DMS53 (cell line): ENCODE data around the gene PFKP.
A peak's percentile ranks its signal among the peaks of the same experiment; 100 is the strongest.
"Not testable (repeated sequence)": the region's sequence is repeated elsewhere in the genome, so short reads cannot be mapped to it uniquely, and the experiment has no call there.

Experiments used
- DNase-seq: peaks from one replicate; lab custom pipeline; 2025; lab: John Stamatoyannopoulos, UW

Gene PFKP

DNA sequence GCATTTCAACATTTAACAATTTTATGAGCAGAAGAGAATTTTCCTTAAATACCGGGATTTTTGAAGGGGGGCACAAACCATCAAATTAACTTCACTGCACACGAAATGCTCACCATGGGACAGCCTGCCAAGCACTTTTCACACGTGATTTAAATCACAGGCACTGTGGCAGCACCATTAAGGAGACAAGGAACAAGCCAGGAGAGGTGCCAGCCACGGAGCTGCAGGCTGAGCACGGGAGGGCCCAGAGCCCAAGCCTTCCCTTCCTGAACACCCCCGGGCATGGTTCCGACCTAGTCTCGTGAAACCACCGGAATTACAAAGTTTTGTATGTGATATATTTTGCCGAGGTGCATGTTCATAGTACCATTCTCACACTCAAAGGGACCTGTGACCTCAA lies 91.8 kb downstream of the PFKP start:
- no peak for DNase-seq

DNA sequence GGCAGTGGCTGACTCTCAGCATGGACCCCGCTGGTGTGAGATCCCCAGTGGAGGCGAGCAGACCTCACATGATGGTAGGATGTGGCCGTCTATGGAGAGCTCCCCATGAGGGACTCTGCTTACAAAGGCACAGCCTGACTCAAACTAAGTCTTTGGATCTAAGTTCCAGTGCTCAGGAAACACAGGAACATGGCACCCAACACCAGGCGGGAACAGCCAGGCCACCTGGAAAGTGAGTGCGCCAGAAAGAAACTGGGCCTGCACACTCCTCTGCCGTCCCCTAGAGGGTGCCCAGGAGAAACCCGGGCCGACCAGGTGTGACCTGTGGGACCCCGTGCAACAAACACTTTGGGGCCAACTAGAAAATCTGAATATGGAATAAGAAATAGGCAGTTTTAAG lies 95.2 kb downstream of the PFKP start:
- no peak for DNase-seq

- DNase-seq, result no peak
Observed at GRCh38 chr10:3163879-3164278, 96.5 kb downstream of the PFKP start.

GRCh38 chr10:3165196-3165595 lies 97.8 kb downstream of the PFKP start:
- DNase-seq, result no peak

GRCh38 chr10:3166496-3167290 lies 99.3 kb downstream of the PFKP start:
- no peak for DNase-seq

DNA sequence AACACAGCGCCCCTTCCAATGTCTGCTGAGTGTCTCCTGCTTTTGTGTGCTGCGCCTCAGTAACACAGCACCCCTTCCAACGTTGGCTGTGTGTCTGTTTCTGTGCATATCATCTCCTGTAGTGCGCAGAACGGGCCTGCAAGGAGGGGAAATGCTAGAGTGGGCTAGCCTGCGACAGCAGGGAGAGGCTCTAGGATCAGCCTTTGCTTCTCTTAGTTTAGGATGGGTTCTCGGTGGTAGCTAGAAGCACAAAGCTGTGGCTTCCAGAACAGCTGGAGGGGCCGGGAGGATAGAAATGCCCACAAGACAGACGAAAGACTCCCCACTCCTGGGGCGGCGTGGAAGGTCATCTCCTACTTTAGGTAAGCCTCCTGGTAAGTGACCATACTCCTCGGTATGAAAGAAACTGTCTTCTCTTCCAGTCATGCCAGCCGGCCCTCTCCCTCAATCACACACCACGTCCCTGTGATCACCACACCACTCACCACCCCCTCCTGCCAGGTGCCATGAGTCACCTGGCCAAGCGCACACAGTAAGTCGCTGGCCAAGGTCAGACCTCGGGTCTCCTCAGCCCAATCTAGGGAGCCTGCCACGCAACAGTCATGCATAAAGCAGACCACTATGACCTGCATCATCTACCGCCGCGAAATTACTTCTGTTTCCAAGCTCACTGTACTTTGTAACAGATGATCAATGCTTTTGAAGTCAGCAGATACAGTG lies 100.4 kb downstream of the PFKP start:
- no peak for DNase-seq

- DNase-seq, result peak; percentile 69
Observed at GRCh38 chr10:3169271-3169670, 101.9 kb downstream of the PFKP start.

DNA sequence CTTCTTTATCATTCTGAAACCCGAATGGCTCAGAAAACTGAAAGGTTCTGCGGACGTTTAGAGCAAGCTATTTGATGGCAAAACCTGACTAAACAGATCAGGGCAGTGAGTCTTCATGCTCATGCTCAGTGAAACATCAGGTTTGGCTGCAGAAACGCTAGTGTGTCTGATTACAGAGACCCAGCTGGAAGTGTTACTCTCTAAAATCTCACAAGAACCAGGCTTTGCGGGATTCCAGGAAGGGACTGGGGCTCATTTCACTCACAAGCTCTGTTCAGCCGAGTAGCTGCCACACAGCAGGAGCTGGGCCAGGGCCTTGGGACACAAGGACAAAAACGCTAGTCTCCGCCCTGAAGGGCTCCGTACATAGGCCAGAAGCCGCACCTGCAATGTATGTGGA lies 102.3 kb downstream of the PFKP start:
- DNase-seq, result peak; percentile 57

DNA sequence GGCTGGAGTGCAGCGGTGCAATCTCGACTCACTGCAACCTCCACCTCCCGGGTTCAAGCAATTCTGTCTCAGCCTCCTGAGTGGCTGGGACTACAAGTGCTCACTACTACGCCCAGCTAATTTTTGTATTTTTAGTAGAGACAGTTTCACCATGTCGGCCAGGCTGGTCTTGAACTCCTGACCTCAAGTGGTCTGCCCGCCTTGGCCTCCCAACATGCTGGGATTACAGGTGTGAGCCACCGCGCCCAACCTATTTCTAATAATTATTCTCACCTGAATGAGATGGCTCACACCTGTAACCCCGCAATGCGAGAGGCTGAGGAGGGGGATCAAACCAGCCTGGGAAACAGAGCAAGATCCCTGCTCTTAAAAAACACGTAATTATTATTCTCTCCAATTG lies 104.1 kb downstream of the PFKP start:
- not testable (repeated sequence) for DNase-seq

DNA sequence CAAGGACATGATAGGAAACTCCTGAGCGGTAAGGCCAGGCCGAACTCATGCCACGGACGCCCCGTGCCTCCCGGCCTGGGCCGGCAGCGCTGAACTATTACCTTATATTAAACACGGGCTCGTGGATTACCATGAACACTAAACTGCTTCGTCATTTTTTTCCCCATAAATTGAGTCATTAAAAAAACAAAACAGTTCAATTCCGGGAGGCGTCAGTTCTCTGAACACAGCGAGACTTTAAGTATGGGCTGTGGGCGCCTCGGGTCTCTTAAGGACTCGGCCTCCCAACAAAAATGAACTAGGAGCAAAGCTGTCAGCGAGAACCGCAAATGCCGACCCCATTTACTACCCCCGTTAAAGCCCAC lies 104.7 kb downstream of the PFKP start:
- peak; percentile 80 for DNase-seq

DNA sequence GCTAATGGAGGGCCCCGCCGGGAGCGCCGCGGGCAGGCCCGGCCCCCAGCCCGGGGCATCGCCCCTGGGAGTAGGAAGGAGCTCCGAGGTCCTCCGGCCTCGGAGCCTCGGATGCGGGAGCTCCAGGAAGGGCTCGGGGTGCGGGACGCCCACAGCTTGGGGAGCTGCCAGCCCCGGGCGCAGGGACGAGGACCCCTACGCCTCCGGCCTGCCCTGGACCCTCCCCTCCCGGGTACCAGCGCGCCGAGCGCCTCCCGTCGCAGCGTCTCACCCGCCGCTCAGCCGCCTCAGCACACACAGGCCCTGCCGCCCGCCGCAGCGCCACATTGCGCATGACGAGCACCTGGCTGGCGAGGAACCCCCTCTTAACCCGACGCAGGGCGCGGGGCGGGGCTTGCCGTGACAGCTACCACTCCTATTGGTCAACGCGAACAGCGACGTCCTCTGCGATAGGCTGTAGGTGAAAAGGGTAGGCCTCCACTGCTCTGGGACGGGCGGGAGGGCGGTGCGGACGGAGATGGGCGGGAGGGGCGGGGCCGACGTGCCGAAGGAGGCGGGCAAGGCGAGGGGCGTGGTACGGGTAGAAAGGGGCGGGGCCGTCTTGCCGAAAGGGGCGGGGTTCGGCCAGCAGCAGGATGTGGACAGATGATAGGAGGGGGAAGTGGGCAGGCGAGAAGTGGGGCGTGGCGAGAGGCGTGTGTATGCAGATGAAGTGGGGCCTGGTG lies 105.3 kb downstream of the PFKP start, which contains the start of gene PITRM1:
TSS of gene PITRM1 (minus strand) at position 337 of the 725 bp plus-strand sequence. CDS start at position 327, 10 bp downstream.
- DNase-seq, result peak; percentile 100

- peak; percentile 100 for DNase-seq
Observed at GRCh38 chr10:3173171-3173878, 106.0 kb downstream of the PFKP start.

GRCh38 chr10:3178042-3178441 lies 110.7 kb downstream of the PFKP start:
- DNase-seq, result no peak

DNA sequence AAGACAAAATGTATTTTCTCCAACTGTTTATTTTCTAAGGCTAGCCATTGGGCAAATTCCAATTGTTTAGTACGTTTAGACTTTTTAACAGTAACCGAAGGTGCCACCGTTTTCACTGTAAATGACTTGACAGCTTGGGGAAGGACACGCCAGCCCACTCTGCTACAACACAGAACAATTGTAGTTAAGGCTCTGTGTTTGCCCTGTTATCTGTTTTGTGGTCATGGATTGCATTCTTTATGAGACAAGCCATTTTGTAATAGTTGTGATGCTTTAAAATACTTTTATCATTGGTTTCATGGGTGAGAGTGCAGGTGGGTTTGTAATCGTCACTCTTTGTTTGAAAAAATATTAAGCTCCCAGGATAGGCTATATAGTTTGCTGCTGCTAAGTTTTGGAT lies 111.8 kb downstream of the PFKP start:
- DNase-seq, result no peak

GRCh38 chr10:3180355-3181025 lies 113.1 kb downstream of the PFKP start:
- DNase-seq, result no peak

DNA sequence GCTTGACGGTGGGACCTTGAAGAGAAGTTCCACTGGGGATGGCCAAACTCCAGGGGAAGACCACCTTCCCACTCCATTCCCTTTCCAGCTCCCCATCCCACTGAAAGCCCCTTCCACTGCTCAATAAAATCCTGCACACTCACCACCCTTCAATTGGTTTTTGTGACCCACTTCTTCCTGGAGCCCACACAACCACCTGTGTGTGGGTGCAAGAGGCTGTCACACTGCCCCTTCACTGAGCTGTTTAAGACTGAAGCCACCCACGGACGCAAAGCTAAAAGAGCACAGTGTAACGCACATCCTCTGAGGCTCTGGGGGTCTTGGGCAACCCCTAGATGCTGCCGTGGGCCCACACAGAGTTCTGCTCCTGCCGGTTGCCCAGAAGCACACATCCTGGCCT lies 118.0 kb downstream of the PFKP start:
- DNase-seq, result no peak

- no peak for DNase-seq
Observed at GRCh38 chr10:3186368-3186767, 119.0 kb downstream of the PFKP start.
